GM18499 (cell line): ENCODE data around the gene GPHN.
"Not testable (repeated sequence)": the region's sequence is repeated elsewhere in the genome, so short reads cannot be mapped to it uniquely, and the experiment has no call there.

ENCODE experiments used
- ATAC-seq: cut with Tn5 transposase; IDR thresholded peaks from one replicate; pipeline ENCODE4 v1.9.1; 2021; ENCODE audit warnings: moderate number of reproducible peaks; ENCODE audit not compliant: insufficient read depth, unreplicated experiment

The GPHN gene

DNA sequence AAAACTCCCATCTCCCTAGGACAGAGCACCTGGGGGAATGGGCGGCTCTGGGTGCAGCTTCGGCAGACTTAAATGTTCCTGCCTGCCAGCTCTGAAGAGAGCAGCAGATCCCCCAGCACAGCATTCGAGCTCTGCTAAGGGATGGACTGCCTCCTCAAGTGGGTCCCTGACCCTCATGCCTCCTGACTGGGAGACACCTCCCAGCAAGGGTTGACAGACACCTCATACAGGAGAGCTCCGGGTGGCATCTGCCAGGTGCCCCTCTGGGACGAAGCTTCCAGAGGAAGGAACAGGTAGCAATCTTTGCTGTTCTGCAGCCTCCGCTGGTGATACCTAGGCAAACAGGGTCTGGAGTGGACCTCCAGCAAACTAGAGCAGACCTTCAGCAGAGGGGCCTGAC lies 79.8 kb downstream of the GPHN start:
- ATAC-seq, result not testable (repeated sequence)

DNA sequence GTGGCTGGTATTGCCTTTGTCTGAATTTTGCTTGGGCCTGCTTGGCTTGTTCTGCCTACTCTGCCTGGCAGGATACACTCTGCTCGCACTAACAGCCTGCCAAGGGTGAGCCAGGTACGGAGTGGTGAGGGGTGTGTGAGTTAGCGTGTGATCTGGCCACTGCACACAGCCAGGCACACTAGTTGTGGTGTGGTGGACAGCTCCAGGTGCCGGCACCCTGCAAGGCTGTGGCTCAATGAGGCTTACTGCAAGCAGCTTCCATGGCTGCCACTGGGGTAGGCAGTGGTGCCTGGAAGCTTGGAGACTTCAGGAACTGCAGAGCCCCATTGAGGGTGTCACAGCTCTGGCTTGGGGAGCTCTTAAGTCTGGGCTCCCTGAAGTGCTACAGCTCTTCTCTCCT lies 87.4 kb downstream of the GPHN start:
- ATAC-seq, result no peak

DNA sequence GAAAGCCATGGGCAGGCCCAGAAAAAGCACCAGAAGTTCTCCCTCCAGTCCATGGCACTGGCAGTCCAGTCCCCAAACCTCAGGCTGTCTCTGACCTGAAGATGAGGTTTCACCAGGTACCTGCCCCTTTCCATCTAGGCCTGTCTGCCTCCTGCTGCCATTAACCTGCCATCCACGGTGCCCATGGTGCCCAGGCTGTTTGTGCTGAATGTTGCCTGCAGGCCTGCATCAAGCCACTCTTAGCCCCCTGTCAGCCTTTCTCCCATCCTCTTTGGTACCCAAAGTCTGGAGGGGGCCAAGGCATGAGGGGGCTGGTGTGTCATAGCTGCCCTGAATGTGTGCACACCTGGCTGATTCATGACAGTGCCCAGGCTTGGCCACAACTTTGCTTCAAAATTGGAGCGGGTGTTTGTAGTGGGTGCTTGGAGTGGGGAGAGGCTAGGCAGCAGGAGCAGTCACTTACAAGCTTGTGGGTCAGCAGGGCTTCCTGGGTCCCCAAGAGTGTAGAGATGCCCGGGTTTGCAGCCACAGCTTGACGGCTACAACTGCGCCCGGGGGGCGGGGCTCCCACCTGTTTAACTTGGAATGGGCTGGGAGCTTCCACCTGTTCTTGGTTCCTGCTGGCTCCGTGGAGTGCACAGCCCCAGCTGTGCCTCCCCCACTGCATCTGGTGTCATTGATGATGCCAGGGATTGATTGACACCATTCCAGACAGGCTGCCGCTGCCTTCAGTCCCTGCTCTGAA lies 88.5 kb downstream of the GPHN start:
- ATAC-seq, result no peak

DNA sequence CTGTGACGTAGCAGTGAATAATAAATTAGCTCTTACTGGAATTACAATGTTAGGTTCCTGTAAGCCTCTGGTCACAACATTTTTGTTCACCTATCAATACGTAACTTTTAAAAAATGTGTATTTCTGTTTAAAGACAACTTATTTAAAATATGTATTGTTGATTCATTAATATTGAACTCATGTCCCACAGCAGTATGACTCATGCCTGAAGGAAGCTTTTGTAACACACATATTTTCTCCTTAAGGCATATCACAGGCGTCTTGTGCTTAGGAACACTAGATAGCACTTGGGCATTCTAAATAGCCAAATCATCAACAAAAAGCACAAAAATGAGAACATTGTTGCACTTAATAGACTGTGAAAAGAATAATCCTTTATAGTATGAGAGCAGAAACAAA lies 92.5 kb downstream of the GPHN start:
- no peak for ATAC-seq

DNA sequence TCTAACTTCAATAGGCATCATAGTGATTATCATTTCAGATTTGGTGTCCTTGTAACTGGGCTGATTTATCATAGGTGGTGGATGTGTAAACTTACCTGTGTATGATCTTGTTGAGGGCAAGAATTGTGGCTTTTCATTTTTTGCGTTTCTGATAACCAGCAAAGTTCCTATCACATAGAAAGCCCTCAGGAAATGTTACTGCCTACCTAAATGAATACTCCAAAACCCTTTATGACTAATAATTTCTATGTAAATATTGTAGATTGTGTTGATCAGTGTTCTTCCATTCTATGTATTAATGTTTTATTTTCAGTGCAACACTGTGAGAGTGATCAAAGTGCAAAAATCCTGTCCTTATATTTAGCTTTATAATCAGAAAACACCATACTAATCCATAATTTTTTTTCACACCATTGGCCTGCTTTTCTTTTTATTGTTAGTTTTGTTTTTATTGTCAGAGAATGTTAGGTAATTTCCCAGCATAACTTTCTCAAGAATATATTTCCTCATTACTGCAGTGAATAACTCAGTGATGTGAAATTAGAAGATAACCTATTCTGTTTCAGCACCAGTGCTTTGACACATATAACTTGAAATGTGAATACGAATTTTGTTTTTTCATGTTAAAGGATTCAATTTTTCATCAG lies 94.1 kb downstream of the GPHN start:
- no peak for ATAC-seq

DNA sequence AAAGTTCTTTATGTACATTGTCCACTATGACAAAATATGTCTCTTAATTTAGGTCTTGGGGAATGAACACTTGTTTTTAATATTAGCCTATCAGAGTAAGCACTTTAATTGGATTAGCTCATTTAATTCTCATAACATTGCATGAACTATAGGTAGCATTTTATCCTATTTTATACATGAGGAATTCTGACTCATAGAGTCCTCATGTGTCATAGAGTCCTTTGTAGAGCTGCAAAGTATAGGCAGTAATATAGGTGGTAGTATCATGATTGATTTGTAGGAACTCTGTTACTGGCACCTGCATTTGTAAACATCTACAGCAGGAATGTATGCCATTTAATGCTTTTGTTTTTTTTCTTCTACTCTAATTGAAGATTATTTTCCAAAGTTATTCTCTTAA lies 96.0 kb downstream of the GPHN start:
- no peak for ATAC-seq

DNA sequence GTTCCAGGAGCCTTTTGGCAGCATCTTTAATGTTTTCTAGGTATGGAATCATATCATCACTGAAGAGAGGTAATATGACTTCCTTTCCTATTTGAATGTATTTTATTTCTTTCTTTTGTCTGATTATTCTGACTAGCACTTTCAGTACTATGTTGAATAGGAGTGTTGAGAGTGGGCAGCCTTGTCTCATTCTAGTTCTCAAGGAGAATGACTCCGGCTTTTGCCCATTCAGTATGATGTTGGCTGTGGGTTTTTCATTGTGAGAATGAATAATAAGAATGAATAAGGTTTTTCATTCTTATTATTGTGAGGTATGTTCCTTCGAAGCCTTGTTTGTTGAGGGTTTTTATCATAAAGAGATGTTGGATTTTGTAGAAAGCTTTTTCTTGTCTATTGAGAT lies 98.9 kb downstream of the GPHN start:
- no peak for ATAC-seq

DNA sequence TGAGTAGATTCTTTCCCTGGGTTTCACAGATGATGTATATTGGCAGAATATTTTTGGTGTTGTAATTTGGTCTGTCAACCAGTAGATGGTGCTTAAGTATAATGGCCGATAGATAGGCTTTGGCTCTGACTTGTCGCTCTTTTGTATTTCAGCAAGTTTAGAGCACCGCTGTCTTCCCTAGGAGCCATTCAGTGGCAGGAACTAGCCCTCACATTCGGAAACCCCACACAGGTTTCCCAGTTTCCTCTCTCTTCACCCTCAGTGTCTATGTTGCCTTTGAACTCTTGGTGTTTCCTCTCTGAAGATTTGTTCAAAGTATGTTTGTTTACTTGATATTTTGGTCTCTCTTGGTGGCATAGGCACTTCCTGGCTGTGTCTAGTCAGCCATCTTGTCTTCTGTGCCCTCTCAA lies 102.2 kb downstream of the GPHN start:
- no peak for ATAC-seq

DNA sequence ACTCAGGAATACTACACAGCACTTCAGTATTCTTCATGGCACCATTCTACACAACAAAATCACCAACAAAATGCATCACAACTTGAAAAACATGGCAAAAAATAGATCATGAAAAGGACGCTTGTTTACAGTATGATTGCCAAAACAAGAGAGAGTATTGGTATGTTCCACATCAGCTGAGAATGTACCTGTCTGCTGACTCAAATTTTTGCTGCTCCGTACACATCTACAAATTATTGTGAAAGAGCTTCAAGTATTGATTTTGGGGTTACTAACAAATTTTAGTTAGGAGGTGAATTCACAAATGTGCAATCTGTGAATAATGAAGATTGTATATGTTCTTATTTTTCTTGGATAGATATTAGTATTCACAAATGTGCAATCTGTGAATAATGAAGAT lies 105.4 kb downstream of the GPHN start:
- ATAC-seq, result no peak

DNA sequence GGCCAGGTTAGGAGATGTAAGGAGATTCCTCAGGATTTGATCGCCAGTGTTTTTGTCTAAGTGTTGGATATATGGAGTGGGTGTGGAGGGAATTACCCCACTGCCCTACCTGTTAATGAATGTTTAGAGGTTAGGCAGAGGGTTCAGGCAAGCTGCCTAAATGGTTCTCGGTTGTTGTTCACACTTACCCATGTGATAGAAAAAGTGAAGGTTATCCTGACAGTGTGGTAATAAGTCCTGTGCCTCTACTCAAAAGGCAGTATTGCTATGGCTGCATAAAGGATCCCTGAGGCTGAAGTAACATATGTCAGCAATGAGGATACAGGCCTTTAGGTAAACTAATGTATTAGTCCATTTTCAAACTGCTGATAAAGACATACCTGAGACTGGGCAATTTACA lies 112.0 kb downstream of the GPHN start:
- no peak for ATAC-seq

DNA sequence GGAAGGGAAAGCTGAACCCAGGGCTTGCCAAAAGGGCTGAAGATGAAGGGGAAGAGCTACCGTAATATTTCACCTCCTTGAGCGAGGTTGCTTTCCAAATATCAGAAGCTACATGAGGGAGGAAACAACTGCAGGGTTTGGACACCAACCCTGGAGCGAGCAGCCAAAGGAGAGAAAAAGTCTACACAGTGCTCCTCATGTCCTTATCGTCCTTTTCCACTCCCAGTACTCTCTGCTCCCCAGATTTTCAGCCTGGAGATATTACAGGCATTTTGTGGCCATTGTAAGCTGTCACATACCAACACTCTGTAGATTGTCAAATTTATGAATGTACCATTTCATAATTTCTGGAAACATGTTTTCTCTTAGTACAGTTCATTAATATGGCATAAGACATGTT lies 115.9 kb downstream of the GPHN start:
- ATAC-seq, result no peak

DNA sequence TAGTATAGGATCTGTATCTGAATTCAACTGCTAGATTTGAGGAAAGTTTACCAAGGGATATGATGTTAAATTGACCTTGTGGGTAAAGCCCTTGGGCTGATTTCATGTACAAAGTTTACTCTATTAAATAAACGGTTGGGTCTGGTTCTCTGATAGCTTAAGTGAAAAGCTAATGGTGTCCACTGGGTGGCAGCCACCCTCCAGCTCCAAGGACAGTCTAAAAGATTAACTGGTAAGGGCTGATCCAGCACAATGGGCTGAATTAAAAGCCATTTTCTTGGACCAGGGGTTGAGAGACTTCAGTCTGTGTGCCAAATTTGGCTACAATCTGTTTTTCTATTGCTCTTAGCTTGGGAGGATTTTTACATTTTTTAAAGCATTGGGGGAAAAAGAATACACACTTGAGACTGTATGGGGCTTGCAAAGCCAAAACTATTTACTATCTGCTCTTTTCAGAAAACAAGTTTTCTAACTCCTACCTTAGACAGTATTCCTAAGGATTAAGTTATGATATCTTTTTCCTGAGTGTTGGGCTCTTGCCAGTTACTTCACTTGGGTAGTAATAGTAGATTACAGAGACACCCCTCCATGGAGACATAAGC lies 116.5 kb downstream of the GPHN start:
- ATAC-seq, result no peak

DNA sequence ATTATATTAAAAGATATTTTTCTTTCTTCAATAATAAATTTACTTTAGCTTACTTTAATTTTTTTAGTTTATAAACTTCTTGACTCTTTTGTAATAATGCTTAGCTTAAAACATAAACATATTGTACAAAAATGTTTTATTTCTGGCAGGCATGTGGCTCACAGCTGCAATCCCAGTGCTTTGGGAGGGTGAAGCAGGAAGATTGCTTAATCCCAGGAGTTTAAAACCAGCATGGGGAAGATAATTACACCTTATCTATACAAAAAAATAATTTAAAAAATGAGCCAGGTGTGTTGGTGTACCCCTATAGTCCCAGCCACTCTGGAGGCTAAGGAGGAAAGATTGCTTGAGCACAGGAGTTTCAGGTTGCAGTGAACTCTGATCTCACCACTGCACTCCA lies 120.7 kb downstream of the GPHN start:
- no peak for ATAC-seq

DNA sequence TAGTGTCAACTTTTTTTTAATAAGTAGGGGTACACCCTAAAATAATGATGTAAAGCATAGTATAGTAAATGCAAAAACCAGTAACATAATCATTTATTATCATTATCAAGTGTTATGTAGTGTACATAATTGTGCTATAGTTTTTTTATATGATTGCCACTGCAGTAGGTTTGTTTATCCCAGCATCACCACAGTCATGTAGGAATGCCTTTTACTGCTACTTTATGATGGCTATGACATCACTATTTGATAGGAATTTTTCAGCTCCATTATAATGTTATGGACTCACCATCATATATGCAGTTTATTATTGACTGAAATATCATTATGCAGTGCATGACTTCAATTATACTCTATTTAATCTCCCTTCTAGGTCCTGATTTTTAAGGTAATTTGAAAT lies 121.6 kb downstream of the GPHN start:
- ATAC-seq, result no peak

DNA sequence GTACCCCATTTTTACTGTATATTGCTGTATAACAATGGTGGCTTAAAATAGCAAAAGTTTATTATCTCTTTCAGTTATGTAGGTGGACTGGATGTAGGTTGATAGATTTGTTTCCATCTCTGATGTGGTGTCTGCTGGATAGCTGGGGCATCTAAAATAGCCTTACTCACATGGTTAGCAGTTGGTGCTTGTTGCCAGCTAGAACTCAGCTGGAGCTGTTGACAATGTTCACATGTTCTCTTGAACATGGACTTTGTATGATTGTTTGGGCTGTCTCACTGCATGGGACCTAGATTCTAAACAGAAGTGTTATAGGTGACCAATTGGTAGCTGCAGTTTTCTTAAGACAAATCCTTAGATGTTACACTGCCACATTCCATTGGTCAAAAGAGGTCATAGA lies 126.9 kb downstream of the GPHN start:
- no peak for ATAC-seq

DNA sequence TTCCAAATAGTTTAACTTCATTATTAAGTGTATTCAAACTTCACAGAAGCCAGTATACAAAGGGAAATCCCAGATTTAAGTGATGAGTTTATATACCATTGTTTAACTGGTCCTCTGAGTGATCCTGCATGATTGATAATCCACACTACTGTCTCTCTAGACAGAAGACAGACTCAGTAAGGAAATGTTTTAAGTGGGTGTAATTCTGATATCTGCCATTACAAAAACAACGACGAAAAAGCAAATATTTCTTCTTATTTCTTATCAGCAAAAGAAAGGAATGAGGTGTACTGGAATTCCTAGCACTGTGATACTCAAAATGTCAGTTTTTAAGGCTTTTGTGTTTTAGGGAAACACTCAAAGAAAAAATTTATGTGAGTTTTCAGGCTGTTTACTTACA lies 127.5 kb downstream of the GPHN start:
- no peak for ATAC-seq

DNA sequence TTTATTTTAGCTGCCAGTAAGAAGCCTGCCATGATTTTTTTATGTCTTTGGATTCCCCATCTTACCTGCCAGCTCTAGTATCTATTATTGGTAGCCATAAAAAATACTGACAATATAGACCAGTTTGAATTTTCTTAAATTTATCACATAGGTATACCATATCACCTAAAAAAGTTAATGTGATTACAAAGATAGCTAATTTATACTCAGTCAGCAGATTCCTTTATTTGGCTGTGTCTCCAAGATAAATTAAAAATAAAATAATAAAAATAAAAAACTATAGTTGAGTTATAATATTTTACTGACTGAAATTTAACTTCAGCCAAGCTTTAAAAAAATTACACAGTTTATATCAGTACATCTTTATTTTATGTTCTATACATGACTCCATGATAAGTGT lies 128.3 kb downstream of the GPHN start:
- no peak for ATAC-seq

DNA sequence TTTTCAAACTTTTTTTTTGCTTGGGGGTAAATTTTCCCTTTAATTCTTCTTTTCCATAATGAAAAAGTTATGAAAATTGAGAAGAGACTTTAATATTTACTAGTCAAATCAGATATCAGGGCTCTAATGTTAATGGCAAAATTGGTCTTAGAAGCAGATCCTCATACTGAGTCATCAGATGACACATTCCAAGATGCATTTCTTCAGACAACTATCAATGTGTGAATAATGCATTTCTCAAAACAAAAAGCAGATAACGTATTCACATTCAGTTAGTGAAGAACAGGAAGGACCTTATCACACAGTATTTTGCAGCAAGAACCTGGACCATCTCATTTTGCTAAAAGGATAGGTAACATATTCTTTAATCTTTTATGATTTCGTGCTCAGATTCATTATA lies 130.7 kb downstream of the GPHN start:
- ATAC-seq, result no peak

DNA sequence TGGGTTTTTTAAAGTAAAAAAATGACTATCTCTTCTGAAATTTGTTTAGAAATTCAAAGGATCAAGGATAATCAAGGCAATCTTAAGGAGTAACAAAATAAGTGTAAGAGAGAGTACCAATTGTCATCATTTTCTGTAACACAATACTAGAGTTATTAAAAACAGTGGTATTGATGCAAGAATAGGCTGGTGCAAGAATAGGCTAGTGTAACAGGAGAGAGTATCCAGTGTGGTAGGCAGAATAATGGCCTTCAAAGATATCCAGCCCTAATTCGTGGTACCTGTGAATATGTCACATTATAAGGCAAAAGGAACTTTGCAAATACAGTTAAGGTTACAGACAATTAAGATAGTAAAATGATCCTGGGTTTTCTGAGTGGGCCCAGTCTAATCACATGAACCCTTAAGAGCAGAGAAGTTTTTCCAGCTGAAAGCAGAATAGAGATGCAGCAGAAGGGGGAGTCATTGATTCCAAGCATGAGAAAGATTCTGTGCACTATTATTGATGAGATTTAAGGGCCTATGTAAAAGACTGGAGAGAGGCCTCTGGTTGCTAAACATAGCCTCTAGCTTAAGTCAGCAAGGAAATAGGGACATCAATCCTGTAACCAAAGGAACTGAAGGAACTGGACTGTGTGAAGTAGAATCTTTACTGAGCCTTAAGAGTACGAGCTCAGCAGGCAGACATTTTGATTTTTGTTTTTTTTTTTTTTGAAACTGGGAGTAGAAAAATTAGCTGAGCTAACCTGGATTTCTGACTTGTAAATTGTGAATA lies 134.1 kb downstream of the GPHN start:
- ATAC-seq, result no peak

DNA sequence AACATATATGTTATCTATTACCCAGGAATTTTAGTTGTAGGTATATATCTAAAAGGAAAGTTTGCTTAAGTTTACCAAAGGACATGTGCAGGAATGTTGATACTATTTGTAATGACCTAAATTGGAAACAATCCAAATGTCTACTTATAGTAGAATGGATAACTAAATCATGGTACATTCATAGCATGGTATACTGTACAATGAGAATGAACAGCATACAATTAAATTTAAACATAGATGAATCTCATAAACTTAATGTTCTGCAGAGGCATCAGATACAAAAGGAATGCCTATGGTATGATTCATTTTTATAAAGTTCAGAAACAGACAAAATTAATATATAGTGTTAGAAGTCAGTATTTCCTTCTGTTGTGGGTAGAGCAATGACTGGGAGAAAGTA lies 135.4 kb downstream of the GPHN start:
- ATAC-seq, result no peak

DNA sequence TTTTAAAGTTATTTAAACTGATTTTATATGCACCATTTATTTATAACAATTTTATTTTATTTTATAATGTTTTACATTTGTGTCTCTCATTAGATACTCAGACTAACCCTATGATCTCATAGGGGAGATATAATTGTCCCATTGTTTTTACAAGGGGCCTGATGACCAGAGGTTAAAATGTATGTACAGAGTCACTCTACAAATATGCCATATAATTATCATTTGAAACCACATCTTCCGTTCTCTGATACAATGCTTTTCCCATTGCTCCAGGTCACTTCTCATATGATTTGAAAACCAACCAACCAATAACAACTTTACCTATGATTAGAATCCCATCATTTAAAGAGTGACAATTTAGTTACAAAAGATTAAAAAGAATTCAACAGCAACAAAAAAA lies 137.8 kb downstream of the GPHN start:
- no peak for ATAC-seq
